Heart left ventricle (tissue), 16 donors: ENCODE measurements around the gene SORCS2. TPM values are rescaled to one million over a fixed set of nuclear protein-coding genes. Genes with fewer than 3 reads are reported as not detected.

ENCODE experiments used
- ATAC-seq, 4 donors: fragments of 200-7000 bp; cut with Tn5 transposase; one replicate each; pipeline ENCODE4 v1.9.1; 2020 to 2022; ENCODE audit warnings: moderate library complexity in 4 of 4, mild to moderate bottlenecking in 3 of 4, moderate number of reproducible peaks in 1 of 4
- DNase-seq, 5 donors: peaks; one replicate each; pipeline ENCODE4 v3.0.0-alpha.2; 2020
- H3K27ac ChIP-seq, 12 donors: fragments of 200-600 bp; sonication (generic) in 4 of 12; one replicate each; pipeline versions ENCODE4 v1.5.0 to v1.8.0; 2016 to 2022; ENCODE audit warnings: mild to moderate bottlenecking in 2 of 12
- H3K27me3 ChIP-seq, 9 donors: fragments of 200-600 bp; sonication (generic) in 2 of 9; one replicate each; pipeline versions ENCODE4 v1.5.1 to v1.8.0; 2016 to 2022; ENCODE audit warnings: mild to moderate bottlenecking in 3 of 9
- H3K36me3 ChIP-seq, 9 donors: fragments of 200-600 bp; sonication (generic) in 2 of 9; one replicate each; pipeline versions ENCODE4 v1.5.0 to v1.8.0; 2018 to 2022; ENCODE audit warnings: mild to moderate bottlenecking in 2 of 9
- H3K4me1 ChIP-seq, 12 donors: fragments of 200-600 bp; sonication (generic) in 4 of 12; one replicate each; pipeline versions ENCODE4 v1.5.0 to v1.8.0; 2016 to 2022; ENCODE audit warnings: mild to moderate bottlenecking in 3 of 12
- H3K4me3 ChIP-seq, 12 donors: fragments of 200-600 bp; sonication (generic) in 4 of 12; one replicate each; pipeline versions ENCODE4 v1.5.0 to v1.8.0; 2017 to 2022; ENCODE audit warnings: mild to moderate bottlenecking in 9 of 12, moderate library complexity in 4 of 12
- H3K9me3 ChIP-seq, 12 donors: fragments of 200-600 bp; sonication (generic) in 4 of 12; one replicate each; pipeline versions ENCODE4 v1.5.0 to v1.8.0; 2016 to 2022; ENCODE audit warnings: mild to moderate bottlenecking in 1 of 12
- CTCF ChIP-seq, 12 donors: fragments of 200-600 bp; sonication (generic) in 4 of 12; IDR thresholded peaks; one replicate each; pipeline versions ENCODE4 v1.5.0 to v1.8.0; 2018 to 2022; ENCODE audit warnings: antibody characterized with exemption in 12 of 12, mild to moderate bottlenecking in 5 of 12
- POLR2A ChIP-seq, 2 donors: fragments of 450-650 bp; IDR thresholded peaks; one replicate each; pipeline ENCODE4 v1.6.1; 2017; ENCODE audit warnings: antibody characterized with exemption in 2 of 2, mild to moderate bottlenecking in 2 of 2, moderate library complexity in 2 of 2
- WGBS, 4 donors: extraction: QIAGEN DNeasy Blood & Tissue Kit in 2 of 4; methylation state at CpG; one replicate each; pipeline versions ENCODE4 v1.1.5 to v1.1.7; 2013 to 2018; 5-methylcytosine and 5-hydroxymethylcytosine counted together
- intact Hi-C, 10 donors: fragments of 100-400 bp; cut with DNase I; formaldehyde crosslinking; loops; one replicate each; pipeline versions ENCODE4 v1.11.1 to v1.14.2; 2022
- polyA plus RNA-seq, 2 donors: library from polyadenylated mRNA; stranded (reverse); fragments of 200-250 nt; gene quantifications; one replicate each; pipeline ENCODE4 v1.2.3, GENCODE V29; 2013
- total RNA-seq, 9 donors: library from RNA; depleted of rRNA in 2 of 9; stranded (reverse); fragments of >200 nt in 2 of 9; fragmentation: NEBNext Ultra II Directional in 3 of 9; extraction: Animal tissue kit (Norgen Biotek cat#: 25700) in 3 of 9; gene quantifications; one replicate each; pipeline versions ENCODE4 v1.1.0 to v1.2.4, GENCODE V29; 2016 to 2023
- donor health status: ischemic (EF 13 %, LVEDD 7.1; RV severe dilation, severe dysfunction).
- donor health status: healthy with polysubstance abuse.
- donor health status: DM: no; HTN: yes; CAD: no.
- donor health status: DM: no; HTN: no; CAD: no.
- donor health status: ischemic (EF 25% LVEDD 6.9; RV normal size, moderate dysfunction).
- donor health status: ischemic (EF 25% LVEDD 5.7; RV mildly dilated, moderate dysfunction).
- donor health status: healthy.
- donor health status: DM: yes; HTN: yes; CAD: no.
- donor health status: ischemic (EF 35%, LVEDD 5.7; RV mildly dilated, moderate dysfunction).
- donor health status: nonischemic (EF 11% LVEDD 7.7; RV severe dilation, severe dysfunction).
- donor health status: DM: yes; HTN: yes; CAD: no.
- donor health status: PGD.
- donor health status: ischemic (EF 29% LVEDD 5.4; RV normal size, mild dysfunction).
- donor health status: nonischemic (EF 23%, LVEDD 6.1; RV moderate dilation, normal function).

Gene SORCS2
- total and polyA plus RNA-seq, 11 donors: 0.28 to 5.5 (median 2.4) TPM

DNA sequence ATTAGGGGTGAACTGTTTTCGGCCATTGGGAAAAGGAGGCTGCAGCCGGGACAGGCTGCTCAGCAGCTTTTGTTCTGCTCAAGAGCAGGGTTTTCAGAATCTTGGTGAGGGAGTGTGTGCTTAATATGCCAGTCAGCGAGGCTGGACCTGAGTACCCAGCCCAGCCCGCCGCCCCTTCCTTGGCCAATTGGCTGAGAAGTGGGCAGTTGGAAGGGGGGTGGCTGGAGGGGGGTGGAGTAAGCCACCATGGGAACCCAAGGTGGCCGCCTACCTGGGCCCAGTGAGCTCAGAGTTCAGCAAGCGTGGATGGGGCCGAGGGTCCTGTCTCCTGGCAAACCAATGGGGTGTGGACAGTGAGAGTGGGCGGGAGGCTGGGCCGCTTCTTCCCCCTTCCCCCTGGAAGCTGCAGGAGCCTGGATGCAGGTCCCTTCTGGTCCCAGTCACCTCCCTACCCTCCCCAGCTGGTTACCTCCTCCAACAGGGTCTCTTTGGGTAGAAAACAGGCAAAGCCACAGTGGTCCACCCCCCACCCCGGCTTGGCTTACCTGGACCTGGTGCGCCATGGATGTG, 52.5 kb downstream of the SORCS2 start:
- DNase-seq (peak in 1 of 5 donors; percentile 42), ATAC-seq (no peak)
- TF ChIP-seq POLR2A (IDR thresholded peaks at IDR 0.05): no peak
- TF ChIP-seq CTCF (IDR thresholded peaks at IDR 0.05): no peak
- H3K27me3 ChIP-seq: no peaks in the 10 kb centered on the region
- 83 to 89% (median 88%) methylated on average over 10 to 12 of the region's 12 CpGs for WGBS, 4 donors
- no peak overlapping the region for H3K4me3 ChIP-seq
- intact Hi-C loops: no loop called here
- H3K27ac ChIP-seq: no peak overlapping the region
- H3K36me3 ChIP-seq: no peaks in the 10 kb centered on the region
- H3K9me3 ChIP-seq: peaks cover 0 to 11% (median 0%) of the 10 kb centered on the region in 12 donors
- H3K4me1 ChIP-seq: peaks cover 0 to 7% (median 0%) of the 10 kb centered on the region in 12 donors

- WGBS, 4 donors: 85 to 91% (median 87%) methylated on average over 14 to 15 of the region's 15 CpGs
- DNase-seq: no peak
These were observed 55.2 kb downstream of the SORCS2 start for GRCh38 chr4:7247521-7247920.

GRCh38 chr4:7247946-7248345, 55.6 kb downstream of the SORCS2 start:
- H3K36me3 ChIP-seq: no peaks in the 10 kb centered on the region
- H3K27ac ChIP-seq: no peak overlapping the region
- H3K9me3 ChIP-seq: peaks cover 0 to 11% (median 0%) of the 10 kb centered on the region in 12 donors
- no peak overlapping the region for H3K4me3 ChIP-seq
- DNase-seq (peak in 1 of 5 donors; percentile 44), ATAC-seq (no peak)
- no peak for TF ChIP-seq CTCF (IDR thresholded peaks at IDR 0.05)
- no peak for TF ChIP-seq POLR2A (IDR thresholded peaks at IDR 0.05)
- peaks cover 0 to 11% (median 1%) of the 10 kb centered on the region in 12 donors for H3K4me1 ChIP-seq
- WGBS, 4 donors: 83 to 88% (median 85%) methylated on average over 9 to 12 of the region's 12 CpGs
- intact Hi-C loops: no loop called here
- H3K27me3 ChIP-seq: no peaks in the 10 kb centered on the region

More at GRCh38 chr4:7247521-7247920, 55.2 kb downstream of the SORCS2 start:
- Histone ChIP-seq H3K36me3 (no peaks in the 10 kb centered on the region), H3K27ac (no peak overlapping the region), H3K4me3 (no peak overlapping the region), H3K27me3 (no peaks in the 10 kb centered on the region), H3K9me3 (peaks cover 0 to 11% (median 0%) of the 10 kb centered on the region in 12 donors), H3K4me1 (peaks cover 0 to 7% (median 0%) of the 10 kb centered on the region in 12 donors)
- intact Hi-C loops: no loop called here
- no peak for ATAC-seq
- TF ChIP-seq POLR2A (IDR thresholded peaks at IDR 0.05) (no peak), CTCF (IDR thresholded peaks at IDR 0.05) (no peak)

DNA sequence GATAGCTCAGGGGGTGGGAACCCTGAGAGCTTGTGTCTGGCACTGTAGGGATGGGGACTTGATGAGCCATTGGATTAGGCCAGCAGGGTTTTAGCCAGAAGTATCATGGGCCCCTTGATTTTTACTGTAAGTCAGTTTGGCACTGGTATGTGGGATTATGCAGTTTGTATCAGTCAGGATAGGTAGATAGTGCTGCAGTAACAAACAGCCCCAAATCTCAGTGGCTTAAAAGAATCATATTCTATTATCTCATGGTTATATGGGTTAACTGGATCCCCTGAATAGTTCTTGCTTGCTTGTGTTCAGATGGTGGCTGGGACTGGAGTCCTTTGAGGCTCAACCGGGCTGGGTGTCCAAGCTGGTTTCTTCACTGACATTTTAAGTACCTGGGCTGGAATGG, 56.5 kb downstream of the SORCS2 start:
- no peaks in the 10 kb centered on the region for H3K27me3 ChIP-seq
- intact Hi-C loops: no loop called here
- no peak overlapping the region for H3K27ac ChIP-seq
- peaks cover 0 to 11% (median 0%) of the 10 kb centered on the region in 12 donors for H3K9me3 ChIP-seq
- no peaks in the 10 kb centered on the region for H3K36me3 ChIP-seq
- DNase-seq: no peak
- H3K4me1 ChIP-seq: peaks cover 0 to 13% (median under 1%) of the 10 kb centered on the region in 12 donors
- WGBS, 4 donors: 89 to 100% (median 96%) methylated on average over 1 of the region's 1 CpG
- ATAC-seq: no peak
- no peak for TF ChIP-seq CTCF (IDR thresholded peaks at IDR 0.05)
- TF ChIP-seq POLR2A (IDR thresholded peaks at IDR 0.05): no peak
- H3K4me3 ChIP-seq: no peak overlapping the region
